Hematopoietic multipotent progenitor cell treated with erythropoietin and hydrocortisone succinate and interleukin-3 and kit ligand, for 6 days (in vitro differentiated cells): ENCODE measurements around the gene CDC42BPA.
A peak's percentile ranks its signal among the peaks of the same experiment; 100 is the strongest.
"Not testable (repeated sequence)": the region's sequence is repeated elsewhere in the genome, so short reads cannot be mapped to it uniquely, and the experiment has no call there.

Experiments used
- DNase-seq: peaks from one replicate; pipeline ENCODE4 v3.0.0-alpha.2; 2015

The CDC42BPA gene

DNA sequence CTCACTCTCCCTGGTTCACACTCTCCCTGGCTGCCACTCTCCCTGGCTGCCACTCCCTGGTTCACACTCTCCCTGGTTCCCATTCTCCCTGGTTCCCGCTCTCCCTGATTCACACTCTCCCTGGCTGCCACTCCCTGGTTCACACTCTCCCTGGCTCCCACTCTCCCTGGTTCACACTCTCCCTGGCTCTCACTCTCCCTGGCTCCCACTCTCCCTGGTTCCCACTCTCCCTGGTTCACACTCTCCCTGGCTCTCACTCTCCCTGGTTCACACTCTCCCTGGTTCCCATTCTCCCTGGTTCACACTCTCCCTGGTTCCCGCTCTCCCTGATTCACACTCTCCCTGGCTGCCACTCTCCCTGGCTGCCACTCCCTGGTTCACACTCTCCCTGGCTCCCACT is 362.4 kb downstream of the CDC42BPA start:
- DNase-seq = not testable (repeated sequence)

DNA sequence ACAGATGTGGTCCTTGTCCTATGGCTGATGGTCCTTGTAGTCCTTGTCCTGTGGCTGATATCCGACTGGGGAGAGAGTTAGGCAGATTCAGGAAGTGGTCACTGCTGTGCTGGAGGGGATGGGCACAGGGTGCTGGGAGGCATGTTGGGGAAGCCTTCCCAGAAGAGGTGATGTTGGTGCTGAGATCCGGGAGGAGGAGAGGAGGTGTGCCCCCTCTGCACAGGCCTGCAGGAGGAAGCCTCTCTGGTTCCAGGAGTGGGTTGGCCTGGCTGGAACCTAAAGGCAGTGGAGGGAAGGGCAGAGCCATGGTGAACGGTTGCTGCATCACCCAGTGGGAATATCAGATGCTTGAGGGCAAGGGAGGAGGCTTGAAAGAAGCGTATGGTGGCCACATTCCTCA is 363.5 kb downstream of the CDC42BPA start:
- no peak for DNase-seq

DNA sequence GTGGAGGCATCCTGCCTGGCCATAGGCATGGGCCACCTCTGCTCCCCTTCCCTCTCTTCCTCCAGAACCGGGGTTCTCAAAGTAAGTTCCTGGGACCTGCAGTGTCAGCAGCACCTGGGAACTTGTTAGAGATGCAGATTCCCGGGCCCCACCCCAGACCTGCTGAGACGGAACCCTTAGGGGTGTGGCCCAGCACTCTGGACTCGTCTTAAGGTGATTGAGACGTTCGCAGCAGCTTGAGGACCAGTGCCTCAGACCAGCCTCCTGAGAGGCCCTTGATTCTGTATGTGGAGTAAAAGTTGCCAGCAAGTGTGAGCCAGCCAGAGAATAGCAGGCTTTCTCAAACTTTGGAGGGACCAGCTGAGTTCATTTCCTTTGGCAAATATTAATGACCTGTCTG is 364.0 kb downstream of the CDC42BPA start:
- no peak for DNase-seq

DNA sequence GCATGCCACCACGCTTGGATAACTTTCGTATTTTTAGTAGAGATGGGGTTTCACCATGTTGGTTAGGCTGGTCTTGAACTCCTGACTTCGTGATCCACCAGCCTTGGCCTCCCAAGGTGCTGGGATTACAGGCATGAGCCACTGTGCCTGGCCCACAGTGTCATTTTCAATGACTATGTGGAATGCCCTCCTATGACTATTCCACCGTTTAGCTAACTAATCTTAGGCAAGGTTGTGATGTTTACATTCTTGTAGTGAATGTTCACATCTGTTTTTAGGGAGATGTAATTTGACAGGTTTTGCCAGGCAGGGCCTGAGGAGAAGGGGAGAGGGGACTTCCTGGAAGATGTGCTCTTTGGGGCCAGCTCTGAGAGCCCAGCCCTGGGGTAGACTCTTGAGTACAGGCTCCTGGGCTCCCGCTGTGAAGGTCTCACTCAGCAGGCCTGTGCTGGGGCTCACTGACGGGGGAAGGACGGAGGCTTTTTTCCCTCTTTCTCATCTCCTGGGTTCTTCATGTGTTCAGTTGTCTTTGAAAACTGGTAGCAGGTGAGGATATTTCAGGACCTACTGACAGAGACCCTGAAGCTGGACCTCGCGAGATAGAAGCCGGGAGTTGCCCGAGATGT is 365.0 kb downstream of the CDC42BPA start:
- no peak for DNase-seq

DNA sequence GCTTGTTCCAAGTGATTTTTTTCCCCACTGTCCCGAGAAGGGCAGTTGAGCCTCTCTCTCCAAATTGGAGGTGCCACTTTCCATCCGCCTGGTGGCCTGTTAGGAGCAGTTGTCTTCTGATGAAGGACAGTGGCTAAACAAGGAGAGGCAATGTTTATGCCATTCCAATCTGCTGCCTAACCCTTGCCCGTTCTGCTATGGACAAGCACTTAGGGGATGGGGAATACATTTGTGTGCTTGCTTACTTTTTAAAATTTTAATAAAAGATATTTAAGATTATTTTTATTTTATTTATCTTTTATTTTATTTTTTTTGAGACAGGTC is 366.2 kb downstream of the CDC42BPA start:
- no peak for DNase-seq

DNA sequence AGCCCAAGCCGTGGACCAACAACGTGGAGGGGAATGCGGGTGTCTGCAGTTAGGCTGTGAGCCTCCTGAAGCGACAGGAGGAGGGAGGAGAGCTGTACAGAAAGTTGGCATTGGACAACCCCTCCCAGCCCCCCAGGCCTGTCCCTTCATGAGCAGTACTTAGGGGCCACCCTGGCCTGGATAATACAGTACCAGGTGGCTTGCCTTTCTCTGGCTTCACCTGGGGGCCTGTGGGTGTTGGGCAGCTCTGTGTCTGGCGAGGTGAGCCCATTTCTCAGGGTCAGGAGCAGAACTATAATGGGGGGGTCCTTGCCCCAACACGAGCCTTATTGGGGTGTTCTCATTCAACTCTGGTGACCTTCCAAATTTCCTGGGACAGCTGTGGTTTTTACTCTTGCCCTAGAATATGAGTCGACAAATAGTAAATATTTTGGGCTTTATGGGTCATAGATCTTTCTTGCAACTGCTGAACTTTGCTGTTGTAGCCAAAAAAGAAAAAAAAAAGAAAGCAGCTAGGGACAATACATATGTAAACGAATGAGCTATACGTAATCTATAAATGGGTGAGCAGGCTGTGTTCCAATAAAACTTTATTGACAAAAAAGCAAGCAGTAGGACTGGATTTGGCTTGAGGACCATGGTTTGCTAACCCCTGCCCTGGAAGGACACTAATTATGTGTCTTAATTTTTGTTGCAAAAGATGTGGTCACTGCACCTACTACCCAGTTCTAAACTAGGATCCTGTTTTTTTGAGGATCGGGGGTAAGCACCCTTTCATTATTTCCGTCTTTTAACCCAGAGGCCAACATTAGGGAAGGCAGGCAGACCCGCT is 366.8 kb downstream of the CDC42BPA start:
- no peak for DNase-seq

DNA sequence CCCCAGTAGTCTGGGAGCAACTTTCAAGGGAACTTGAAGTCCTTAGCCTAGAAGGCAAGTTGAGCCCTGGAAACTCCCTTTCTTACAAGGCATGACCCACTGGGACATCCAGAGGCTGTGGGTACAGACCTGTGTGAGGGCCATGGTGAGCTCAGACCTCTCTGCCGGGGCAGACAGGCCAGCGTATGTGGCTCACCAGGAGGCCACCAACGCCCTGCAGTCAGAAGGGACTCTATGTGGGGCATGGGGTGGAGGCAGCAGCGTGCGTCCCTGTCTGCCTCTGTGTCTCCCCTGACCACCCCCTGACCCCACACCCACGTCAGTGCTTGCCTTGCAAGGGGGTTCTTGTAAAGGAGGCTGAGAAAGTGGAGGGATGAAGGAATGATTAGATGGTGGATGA is 367.4 kb downstream of the CDC42BPA start:
- no peak for DNase-seq

DNA sequence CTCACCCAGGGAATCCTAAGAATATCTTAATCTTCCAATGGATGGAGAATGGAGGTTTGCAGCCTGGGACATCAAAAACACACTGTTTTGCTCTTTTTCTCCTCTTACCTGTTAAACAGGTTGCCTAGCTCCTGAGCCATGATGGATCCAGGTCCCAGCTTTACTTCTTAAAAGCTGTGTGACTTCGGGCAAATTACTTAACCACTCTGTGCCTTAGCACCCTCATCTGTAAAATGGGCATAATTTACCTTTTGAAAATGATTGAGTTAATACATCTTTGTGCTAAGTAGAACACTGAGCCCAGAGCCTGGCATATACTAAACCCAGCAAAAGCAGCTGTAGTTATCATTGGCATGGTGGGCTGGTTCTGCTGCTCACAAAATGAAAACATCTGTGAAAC is 368.0 kb downstream of the CDC42BPA start:
- DNase-seq = no peak

DNA sequence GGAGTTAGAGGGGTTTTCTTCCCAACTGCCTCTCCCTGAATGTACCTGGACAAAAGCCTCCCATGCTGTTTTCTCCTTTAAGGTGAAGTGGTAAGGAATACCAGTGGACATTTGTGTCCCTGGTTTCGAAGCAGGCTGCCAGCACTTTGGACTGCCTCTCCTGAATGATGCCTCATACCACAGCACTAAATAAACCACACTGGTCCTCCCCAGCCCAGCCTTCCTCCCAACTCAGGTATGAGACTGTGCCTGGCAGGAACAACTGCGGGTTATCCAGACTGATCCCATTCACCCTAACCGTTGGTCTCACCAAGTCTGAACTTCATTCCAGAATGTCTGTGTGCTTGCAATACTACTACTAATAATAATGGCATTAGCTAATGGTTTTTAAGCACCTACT is 368.9 kb downstream of the CDC42BPA start:
- DNase-seq = no peak

DNA sequence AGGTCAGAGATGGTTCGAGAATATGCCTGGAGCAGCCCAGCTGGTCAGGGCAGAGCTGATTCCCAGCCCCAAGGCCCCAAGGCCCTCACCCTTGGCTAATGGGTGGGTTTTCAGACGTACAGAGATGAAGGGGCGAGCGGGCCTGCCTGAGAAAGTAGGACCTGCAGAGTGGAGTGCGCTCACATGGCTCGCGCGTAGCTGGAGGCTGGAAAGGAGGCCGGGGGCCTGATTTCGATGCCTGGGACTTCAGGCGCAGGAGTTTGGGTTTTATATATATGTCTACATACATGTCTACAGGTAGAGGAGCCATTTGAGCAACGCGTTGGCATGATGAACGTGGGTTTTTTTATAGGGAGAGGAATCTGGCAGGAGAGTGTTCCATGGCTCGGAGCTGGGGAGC is 369.3 kb downstream of the CDC42BPA start:
- no peak for DNase-seq

DNA sequence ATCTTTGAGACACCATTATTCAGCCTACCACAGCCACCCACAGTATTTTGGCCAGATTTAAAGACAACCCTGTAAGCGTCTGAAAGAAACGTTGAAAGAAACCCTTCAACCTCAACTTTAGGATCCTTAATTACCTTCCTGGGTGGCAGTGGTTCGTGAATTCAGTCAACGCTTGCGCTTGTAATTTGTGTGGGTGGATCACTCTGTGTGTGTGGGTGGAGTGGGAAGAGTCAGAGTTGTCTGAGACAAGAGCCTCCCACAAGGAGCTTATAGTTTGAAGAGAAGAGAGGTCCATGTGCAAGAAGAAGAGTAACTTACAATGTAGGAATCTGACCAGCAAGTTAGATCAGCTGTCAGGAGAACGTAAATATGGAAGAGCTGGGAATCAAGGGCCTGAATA is 369.8 kb downstream of the CDC42BPA start:
- no peak for DNase-seq

DNA sequence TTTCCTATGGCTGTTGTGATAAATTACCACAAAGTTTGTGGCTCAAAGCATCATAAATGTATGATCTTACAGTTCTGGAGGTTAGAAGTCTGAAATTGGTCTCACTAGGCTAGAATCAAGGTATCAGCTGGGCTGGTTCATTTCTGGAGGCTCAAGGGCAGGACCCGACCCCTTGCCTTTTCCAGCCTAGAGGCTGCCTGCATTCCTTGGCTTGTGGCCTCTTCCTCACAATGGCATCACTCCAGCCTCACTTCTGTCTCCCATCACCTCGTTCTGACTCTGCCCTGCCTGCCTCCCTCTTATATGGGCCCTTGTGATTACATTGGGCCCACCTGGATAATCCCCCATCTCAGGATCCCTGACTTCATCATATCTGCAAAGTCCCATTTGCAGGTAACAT is 370.2 kb downstream of the CDC42BPA start:
- DNase-seq = no peak

DNA sequence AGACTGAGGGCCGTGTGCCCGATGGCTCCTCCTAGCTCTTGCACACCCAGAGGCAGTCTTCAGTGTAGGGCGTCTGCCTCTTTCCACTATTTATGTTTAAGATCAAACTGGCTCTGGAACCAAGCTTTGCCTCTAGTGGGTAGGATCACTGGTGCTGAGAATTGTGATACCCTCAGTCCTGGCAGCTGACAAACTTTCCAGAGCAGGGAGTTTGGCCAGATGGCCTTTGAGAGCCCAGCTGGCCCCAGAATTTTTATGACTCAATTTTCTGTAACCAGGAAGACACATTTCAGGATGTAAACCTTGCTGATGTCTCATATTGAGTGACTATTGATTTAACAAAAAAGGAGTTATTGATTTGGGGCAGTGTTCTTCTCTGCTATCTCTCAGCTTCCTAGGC is 371.5 kb downstream of the CDC42BPA start:
- DNase-seq = no peak

DNA sequence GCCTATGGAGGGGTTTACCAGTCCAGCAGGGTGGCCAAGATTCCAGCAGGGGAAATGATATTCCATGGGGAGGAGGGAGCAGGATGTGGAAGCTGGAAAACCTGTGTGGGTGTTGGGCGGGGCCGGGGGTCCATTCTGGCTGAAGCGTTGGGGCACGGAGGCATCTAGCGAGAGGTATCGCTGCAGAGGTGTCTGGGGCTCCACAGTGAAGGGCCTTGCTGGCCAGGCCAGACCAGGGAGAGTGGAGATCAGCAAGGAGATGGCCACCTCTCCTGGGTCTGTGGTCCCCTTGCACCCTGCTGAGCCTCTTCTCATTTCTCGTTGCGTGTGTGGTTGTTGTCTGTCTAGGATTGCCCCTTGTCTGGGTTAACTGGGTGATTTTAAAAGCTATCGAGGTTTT is 372.0 kb downstream of the CDC42BPA start:
- no peak for DNase-seq

DNA sequence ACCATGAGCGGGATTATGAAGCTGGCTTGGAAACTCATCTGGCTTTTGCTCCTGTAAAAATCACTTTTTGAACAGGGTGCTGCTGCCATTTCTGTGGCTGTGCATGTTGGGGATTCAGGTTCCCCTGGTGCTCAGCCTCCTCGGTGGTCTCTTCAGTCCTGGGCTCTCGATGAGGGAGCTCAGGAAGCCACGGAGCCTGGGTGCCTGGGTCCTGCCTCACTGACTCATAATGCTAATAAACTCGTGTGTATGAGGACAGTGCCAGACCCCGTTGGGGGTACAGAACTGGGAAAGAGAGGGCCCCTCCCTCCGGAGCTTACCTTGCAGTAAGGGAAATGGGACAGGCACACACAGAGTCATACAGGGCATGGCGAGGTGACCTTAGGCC is 372.4 kb downstream of the CDC42BPA start:
- DNase-seq = no peak

DNA sequence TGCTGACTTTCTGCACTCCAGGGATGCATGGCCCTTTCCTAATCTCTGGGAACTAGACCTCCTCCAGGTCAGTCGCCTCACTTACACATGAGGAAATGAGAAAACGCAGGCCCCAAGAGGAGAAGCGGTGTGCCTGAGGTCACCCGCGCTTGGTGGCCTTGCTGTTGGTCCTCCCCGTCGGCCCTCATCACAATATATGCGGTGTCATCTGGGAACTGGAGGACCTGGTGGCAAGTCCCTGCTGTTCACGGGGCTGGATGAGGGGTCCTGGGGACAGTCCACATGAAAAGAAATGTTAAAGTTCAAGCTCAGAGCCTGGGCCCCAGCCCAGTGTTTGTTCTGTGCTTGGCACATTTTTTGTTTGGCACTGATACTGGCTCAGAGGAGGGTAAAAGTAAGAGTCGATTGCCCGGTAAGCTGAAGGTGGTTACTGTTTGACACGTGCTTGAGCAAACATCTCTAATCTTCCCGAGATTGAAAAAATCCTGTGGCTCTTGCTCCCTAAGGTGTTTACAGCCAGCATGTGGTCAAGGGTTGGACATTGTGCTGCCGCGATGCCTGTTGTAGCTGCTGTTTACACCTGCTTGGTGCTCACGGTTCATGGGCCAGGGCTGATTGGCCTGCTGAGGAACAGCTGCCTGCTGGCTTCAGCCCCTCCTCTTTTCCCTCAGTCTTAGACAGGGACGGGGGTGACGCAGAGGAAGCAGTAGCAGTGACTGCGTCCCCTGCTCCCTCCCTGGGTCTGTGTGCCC is 373.0 kb downstream of the CDC42BPA start:
- DNase-seq = no peak

DNA sequence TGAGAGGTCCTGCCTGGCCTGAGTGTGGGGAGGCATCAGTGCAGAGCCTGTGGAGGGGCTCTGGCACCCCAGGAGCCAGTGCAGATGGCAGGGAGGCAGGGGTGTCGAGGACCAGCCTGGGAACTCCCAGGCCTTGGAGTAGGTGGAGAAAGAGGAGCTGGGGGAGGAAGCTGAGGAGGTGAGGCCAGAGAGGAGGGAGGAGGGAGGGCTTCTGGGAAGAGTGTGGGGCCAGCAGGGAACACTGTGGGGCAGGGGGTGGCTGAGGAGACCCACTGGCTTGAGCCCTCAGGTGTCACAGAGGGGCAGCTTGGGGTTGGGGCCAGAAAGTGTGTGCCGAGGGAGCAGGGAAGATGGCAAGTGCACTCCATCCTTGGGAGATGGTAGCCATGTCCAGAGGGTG is 374.4 kb downstream of the CDC42BPA start:
- no peak for DNase-seq

DNA sequence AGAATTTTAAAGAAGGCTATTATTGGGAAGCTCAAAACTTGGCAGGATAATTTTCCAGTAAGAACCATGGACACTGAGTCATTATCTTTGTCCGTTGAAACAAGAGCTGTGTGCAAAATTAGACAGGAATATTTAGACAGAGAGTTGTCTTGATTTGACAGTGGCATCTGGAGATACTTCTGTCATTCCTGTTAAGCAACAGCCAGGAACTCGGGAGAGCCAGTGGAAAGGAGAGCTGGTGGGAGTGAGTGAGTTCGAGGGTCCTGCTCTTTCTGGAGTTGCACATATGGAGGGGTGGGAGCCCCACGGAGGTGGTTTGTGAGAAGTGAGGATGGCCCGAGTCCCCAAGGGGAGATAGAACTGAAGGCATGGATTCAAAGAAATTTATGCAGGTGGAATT is 375.1 kb downstream of the CDC42BPA start:
- DNase-seq = no peak

DNA sequence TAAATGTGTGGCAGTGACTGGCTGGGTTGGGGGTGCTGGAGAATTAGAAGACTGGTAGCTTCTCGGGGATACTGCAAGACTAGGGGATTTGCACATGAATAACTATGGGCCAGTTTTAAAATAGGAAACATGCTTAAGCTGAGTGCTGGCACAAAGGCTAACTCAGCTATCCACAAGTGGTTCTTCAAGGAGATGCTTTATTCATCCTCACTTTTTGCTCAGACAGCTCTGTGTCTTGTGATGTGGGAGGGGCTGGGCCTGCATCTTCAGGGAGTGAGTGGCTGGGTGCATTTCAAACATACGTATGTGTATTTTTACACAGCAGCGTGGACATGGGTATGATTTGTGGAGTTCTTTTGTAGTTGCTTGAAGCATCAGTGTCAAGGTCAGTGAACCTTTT is 375.9 kb downstream of the CDC42BPA start:
- no peak for DNase-seq

DNA sequence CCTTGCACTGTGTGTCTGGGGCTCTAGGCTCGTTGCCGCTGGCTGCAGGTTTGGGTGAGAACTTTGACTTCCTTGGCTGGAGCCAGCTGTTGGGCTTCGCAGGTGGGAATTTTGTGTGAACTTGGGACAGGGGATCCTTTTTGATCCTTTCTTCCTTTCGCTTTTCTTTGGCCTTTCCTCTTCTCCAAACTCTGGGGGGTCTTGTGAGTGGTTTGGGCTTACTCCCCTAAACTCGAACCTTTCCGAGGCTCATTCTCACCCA is 377.6 kb downstream of the CDC42BPA start:
- no peak for DNase-seq

DNA sequence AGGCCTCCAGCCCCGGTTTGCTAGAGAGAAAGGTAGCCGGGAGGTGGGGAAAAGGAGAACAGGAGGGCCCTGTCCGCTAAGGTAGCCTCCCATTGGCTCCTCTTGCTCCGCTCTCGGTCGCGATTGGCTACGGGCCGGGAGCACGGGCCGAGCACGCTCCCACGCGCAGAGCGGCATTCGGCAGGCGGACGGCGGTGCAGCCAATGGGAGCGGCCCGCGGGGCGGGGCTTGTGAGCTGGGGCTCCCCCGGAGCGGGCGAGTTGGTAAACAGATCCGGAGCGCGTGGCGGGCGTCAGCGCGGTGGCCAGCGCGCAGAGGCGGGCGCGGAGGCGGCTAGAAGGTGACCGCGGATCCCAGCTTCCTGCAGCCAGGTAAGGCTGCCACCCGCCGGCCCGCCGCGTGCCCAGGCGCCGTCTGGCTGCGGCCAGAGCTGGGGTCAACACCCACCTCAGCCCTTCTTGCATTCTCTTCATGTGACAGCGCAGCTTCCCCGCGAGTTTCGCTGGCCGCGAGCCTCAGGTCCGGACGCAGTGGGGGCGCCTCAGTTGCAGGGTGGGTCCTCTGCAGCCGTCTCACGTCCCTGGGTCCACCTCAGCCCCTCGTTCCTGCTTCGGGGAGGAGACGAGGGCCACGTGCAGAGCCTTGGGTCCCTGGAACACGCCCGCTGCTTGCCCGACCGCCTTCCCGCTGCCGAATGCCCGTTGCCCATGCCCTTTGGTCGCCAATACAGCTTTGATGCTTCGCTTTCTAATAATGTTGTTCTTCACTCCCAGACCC is 378.1 kb downstream of the CDC42BPA start, which contains the start of gene COQ8A:
COQ8A (plus strand) TSS at position 266 of the 777 bp plus-strand sequence. CDS start 21,092 bp downstream, outside the sequence.
- DNase-seq = peak; percentile 100
